NOMO-1 (cell line): ENCODE measurements around the gene MLF2.

ENCODE experiments used
- DNase-seq, 2 experiments: peaks; one replicate each; lab custom pipeline; 2025; ENCODE audit not compliant: unreplicated experiment in 2 of 2; lab: John Stamatoyannopoulos, UW

The MLF2 gene

DNA sequence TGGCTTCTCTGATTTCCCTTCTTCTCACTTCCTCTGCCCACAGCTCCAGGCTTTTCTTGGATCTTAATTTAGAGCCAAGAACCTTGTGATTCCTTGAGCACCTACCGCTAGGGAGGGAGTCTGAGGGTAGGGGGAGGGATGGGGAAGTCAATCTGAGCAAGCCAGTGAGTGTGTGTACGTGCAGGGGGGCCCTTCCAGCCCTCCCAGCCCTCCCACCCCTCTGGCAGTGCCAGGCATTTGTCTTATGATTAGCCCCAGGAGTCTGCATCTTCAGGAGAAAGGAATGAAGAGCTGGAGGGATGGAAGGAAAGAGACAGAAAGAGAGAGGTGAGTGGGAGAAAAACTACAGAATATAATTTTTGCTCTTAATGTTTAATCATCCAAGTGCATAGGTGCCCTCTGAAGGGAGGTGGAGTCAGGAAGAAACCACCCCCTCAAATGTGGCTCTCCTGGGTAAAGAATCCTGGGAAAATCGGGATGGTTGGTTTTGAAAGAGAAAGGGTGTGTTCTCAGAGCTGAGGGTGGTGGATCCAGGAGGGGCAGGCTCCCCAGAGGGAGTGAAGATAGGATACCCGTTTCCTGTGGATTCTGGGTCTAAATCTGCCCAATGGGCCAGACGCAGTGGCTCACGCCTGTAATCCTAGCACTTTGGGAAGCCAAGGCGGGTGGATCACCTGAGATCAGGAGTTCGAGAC, 54.4 kb downstream of the MLF2 start:
- no peak for DNase-seq
